Epithelial cell of proximal tubule (primary cell): ENCODE data around the gene PUM2. TPM values are rescaled to one million over a fixed set of nuclear protein-coding genes. Genes with fewer than 3 reads are reported as not detected.

Experiments
- DNase-seq: peaks from one replicate; pipeline ENCODE4 v3.0.0-alpha.2; 2011; ENCODE audit warnings: low read depth
- H3K4me3 ChIP-seq: 2 replicates; pipeline ENCODE4 v1.5.1; 2011; ENCODE audit warnings: low read depth, mild to moderate bottlenecking, low read length
- total RNA-seq: library from RNA; depleted of rRNA; stranded (reverse); fragments of >200 nt; gene quantifications from 2 replicates; pipeline ENCODE4 v1.2.3, GENCODE V29; 2015
- TF ChIP-seq, protein P1 (sequence below): conservative IDR thresholded peaks from 2 replicates; pipeline ENCODE4 v1.5.1; 2012; ENCODE audit warnings: low read depth, mild to moderate bottlenecking, low read length

Gene PUM2
- total RNA-seq, 1 donor from 2014 or later, result 14.9 TPM

DNA sequence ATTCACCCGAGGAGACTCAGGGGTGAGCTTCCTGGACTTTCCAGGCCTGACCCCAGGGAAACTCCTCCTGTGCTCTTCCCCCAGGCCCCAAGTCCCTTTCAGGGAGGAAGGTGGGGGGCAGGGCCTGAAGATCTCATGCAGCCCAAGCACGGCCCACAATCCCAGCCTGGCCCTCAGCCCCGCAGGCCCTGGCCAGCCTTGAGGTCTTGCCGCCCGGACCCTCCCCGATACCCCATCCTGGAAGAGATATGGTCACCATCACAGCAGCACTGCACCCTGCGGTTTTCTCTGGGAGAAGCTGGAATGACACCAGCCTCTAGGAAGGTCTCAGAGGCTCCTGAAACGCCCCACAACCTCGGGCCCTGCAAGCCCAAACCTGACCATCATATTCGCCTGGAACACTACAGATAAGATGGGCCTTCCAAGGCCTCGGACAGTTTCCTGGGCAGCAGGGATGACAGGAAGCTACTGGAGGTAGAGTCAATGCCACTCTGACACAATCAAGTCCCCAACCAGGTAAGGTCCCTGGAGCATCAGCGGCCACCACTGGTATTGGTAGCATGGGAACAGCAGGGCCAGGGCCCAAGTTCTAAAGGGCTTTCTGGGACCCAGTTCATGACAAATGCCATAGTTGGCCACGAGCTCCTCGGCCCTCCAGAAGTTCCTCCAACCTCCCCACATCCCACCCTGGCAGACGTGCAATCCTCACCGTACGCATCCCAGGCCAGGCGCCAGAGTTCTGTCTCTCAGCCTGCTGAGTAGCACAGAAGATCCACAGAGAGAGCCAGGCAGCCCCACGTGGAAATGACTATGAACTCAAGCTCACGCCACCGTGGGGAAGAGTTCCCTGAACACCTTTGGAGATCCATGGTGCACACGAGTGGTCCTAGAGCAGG, 134.3 kb downstream of the PUM2 start:
- DNase-seq, result no peak
- TF ChIP-seq, protein P1, sequence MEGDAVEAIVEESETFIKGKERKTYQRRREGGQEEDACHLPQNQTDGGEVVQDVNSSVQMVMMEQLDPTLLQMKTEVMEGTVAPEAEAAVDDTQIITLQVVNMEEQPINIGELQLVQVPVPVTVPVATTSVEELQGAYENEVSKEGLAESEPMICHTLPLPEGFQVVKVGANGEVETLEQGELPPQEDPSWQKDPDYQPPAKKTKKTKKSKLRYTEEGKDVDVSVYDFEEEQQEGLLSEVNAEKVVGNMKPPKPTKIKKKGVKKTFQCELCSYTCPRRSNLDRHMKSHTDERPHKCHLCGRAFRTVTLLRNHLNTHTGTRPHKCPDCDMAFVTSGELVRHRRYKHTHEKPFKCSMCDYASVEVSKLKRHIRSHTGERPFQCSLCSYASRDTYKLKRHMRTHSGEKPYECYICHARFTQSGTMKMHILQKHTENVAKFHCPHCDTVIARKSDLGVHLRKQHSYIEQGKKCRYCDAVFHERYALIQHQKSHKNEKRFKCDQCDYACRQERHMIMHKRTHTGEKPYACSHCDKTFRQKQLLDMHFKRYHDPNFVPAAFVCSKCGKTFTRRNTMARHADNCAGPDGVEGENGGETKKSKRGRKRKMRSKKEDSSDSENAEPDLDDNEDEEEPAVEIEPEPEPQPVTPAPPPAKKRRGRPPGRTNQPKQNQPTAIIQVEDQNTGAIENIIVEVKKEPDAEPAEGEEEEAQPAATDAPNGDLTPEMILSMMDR, result no peak
- no peak overlapping the region for H3K4me3 ChIP-seq

DNA sequence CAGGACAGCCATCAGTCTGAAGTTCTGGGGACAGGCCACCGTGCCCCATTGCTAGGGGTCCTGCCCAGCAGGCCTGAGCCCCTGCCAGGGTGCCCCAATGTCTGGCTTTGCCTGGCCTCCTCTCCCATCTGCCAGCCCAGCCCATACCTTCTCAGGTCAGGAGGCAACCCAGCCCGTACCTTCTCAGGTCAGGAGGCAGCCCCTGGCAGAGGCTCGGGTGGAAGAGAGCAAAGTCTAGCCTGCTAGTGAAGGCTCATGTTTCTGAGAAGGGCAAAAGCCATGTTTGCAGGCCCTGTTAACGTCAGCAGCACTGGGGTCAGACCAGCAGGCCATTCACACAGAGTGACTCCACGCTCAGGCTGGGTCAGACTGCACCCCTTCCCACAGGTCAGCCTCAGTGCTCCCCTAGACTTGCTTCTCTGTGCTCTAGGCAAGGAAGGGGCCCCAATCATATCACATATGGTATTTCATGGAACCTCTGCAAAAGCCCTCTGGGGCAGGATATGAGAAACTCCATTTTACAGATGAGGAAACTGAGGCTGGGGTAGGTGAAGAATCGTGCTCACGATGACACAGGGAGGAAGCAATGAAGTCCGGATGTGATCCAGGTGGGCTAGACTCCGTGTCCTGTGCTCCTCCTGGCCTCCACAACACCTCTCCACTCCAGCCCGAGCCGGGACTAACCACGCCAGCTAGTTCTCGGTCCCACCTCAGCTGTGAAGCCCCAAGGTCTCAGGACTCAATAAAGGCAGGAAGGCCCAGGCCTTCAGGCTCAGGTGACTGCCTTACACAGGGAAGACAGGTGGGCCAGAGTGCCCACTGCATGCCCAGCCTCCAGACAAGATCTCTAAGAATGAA, 135.2 kb downstream of the PUM2 start:
- no peak for DNase-seq
- H3K4me3 ChIP-seq, result no peak overlapping the region
- TF ChIP-seq, protein P1, result no peak

DNA sequence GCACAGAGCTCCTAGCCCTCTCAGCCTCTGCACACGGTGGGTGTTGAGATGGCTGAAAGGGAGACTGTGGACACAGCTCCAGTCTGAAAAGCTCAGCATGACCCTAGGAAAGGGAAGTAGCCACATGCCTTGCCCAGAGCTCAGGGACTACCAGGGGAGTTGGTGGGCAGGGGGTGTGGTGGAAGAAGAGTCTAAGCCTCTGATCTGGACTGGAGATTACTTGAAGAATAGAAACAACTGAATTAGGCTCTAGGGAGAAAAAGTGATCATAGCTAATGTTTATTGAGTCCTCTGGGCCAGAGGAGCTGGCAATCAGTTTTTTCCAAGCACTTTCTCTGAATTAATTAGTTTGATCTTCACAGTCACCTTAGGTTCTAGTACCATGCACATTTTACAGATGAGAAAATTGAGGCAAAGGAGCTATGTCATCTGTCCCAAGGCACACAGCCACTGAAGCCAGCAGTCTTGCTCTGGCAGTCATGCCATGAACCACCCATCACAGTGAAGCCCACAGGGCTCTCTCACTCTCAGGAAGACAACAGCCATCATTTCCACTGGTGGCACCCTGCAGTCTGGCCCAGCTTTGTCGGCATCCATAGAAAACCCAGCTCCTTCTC, 136.0 kb downstream of the PUM2 start:
- no peak overlapping the region for H3K4me3 ChIP-seq
- no peak for DNase-seq

DNA sequence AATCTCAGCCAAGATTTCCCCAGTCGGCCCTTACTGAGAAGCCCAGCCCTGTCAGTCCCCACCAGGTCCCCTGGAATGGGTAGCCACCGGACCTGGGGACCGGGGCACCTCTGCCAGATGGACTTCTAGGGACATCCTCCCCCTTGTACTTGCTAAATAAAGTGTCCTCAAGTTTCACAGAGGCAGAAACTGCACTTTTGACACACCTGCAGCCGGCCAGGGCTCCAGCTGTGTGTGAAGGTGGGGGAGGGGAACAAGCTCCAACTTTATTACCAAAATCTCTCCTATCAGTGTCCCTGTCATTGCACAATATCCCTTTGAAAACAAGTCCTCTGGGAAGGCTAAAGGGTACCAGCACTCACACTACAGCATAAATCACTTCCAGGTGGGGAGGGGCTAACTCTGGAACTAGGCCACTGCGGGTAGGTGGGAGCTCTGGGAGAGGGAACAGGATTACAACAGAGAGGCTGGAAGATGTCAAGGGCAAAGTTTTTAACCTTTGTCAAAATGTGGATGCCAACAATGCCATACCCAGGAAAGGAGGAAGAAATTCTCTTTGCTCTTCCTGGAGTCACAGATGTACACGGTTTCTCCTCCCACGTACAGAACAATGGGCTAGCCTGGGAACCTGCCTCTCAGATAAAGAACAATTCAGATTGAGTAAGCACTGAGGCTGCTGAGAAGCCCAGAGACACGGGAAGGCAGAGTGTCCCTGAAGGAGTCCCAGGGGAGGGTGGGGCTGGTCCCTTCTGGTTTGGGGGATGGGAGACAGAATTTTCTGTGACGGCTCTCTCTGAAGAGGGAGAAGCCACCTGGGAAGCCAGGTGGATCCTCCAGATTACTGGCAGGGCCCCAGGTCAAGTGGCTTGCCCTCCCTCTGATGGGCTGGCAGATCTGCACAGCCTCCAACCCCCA, 136.7 kb downstream of the PUM2 start:
- DNase-seq, result no peak
- H3K4me3 ChIP-seq, result no peak overlapping the region
- TF ChIP-seq, protein P1, result no peak

More for the DNA sequence above, 136.0 kb downstream of the PUM2 start:
- TF ChIP-seq, protein P1, result no peak

DNA sequence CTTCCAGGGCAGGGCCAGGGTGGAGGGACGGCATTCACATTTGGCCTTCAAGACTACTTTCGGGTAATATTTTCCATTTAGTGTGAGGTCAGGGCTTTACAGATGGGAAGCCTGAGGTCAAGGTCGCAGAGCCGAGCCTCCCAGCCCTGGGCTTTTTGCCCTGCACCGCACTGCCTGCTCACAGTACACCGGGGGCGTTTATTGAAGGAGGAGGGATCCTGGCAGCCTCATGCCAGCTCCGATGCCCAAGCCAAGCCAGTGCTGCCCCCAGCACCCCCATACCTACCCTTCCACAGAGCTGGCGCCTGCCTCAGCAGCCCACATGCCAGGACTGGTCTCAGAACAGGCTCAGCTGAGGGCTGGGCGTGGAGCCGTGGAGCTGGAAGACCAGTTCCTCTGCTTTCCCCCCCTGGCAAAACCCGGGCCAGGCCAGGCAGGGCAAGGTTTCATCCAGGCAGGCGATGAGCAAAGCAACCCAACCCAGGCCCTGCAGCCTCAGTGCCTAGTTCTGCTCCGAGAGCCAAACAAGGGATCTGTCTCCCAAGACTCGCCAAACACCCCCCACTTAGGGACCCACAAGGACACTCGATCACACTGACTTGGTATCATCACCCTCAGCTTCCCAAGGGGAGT, 137.7 kb downstream of the PUM2 start:
- no peak overlapping the region for H3K4me3 ChIP-seq
- DNase-seq, result no peak
- TF ChIP-seq, protein P1, result no peak
